Parathyroid adenoma (tissue), 2 donors: Measurements from ENCODE around the gene ZNF792.

Experiments used
- H2AFZ ChIP-seq: fragments of 300-600 bp; sonication (generic); one replicate; pipeline ENCODE4 v1.7.0; 2017; ENCODE audit warnings: antibody characterized with exemption, mild to moderate bottlenecking
- H3K27ac ChIP-seq: fragments of 300-600 bp; sonication (generic); one replicate; pipeline ENCODE4 v1.7.0; 2017
- H3K27me3 ChIP-seq: fragments of 300-600 bp; sonication (generic); one replicate; pipeline ENCODE4 v1.7.0; 2017; ENCODE audit warnings: low read length; ENCODE audit not compliant: control insufficient read depth, insufficient read depth
- H3K36me3 ChIP-seq: fragments of 300-600 bp; sonication (generic); one replicate; pipeline ENCODE4 v1.7.0; 2017; ENCODE audit warnings: low read length; ENCODE audit not compliant: control insufficient read depth, insufficient read depth
- H3K4me1 ChIP-seq: fragments of 300-600 bp; sonication (generic); one replicate; pipeline ENCODE4 v1.7.0; 2017; ENCODE audit warnings: control low read depth
- H3K4me2 ChIP-seq: fragments of 300-600 bp; sonication (generic); one replicate; pipeline ENCODE4 v1.7.0; 2017; ENCODE audit warnings: low read length
- H3K4me3 ChIP-seq: fragments of 300-600 bp; sonication (generic); one replicate; pipeline ENCODE4 v1.7.0; 2017; ENCODE audit warnings: low read depth, low read length
- H3K79me2 ChIP-seq: fragments of 300-600 bp; sonication (generic); one replicate; pipeline ENCODE4 v1.7.0; 2017; ENCODE audit warnings: control low read depth
- H3K9ac ChIP-seq: fragments of 300-600 bp; sonication (generic); one replicate; pipeline ENCODE4 v1.7.0; 2017; ENCODE audit warnings: mild to moderate bottlenecking
- H3K9me3 ChIP-seq: fragments of 300-600 bp; sonication (generic); one replicate; pipeline ENCODE4 v1.7.0; 2017; ENCODE audit warnings: low read length; ENCODE audit not compliant: control insufficient read depth
- TF ChIP-seq, protein P1 (sequence below): fragments of 300-600 bp; sonication (generic); IDR thresholded peaks from one replicate; pipeline ENCODE4 v1.7.0; 2017; ENCODE audit warnings: antibody characterized with exemption, mild to moderate bottlenecking
- donor health status: primary hyperparathyroidism.

ZNF792 gene

DNA sequence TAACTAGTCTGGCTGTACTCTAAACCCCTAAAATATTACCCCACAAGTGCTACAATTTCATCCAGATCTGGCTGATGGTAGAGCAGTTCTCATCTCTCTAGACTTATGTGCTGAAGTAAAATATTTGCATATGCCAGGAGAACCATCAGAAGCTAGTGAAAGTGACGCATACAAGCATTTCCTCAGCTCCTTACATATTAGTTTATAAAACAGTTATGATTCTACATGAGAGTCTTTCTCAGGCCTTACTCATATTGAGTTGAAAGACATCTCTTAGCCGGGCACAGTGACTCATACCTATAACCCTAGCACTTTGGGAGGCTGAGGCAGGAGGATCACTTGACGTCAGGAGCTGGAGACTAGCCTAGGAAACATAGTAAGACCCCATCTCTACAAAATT is 53.3 kb downstream of the ZNF792 start:
- Histone ChIP-seq H3K4me1 (no peaks in the 10 kb centered on the region), H3K36me3 (no peaks in the 10 kb centered on the region), H3K4me3 (no peak overlapping the region), H3K27me3 (no peaks in the 10 kb centered on the region), H3K9me3 (no peaks in the 10 kb centered on the region), H3K9ac (no peak overlapping the region), H3K27ac (no peak overlapping the region), H2AFZ (no peak overlapping the region), H3K79me2 (no peaks in the 10 kb centered on the region), H3K4me2 (no peak overlapping the region)
- TF ChIP-seq, protein P1, sequence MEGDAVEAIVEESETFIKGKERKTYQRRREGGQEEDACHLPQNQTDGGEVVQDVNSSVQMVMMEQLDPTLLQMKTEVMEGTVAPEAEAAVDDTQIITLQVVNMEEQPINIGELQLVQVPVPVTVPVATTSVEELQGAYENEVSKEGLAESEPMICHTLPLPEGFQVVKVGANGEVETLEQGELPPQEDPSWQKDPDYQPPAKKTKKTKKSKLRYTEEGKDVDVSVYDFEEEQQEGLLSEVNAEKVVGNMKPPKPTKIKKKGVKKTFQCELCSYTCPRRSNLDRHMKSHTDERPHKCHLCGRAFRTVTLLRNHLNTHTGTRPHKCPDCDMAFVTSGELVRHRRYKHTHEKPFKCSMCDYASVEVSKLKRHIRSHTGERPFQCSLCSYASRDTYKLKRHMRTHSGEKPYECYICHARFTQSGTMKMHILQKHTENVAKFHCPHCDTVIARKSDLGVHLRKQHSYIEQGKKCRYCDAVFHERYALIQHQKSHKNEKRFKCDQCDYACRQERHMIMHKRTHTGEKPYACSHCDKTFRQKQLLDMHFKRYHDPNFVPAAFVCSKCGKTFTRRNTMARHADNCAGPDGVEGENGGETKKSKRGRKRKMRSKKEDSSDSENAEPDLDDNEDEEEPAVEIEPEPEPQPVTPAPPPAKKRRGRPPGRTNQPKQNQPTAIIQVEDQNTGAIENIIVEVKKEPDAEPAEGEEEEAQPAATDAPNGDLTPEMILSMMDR: no peak
